Skin epidermis (tissue), 12 donors: Measurements from ENCODE around the gene PYGB.

Experiments used
- H3K27ac ChIP-seq, 21 experiments: fragments of 200-600 bp; sonication (generic) in 11 of 21; one replicate each; pipeline ENCODE4 v1.5.0; 2020; ENCODE audit warnings: mild to moderate bottlenecking in 3 of 21, inconsistent platforms in 2 of 21, moderate library complexity in 2 of 21
- H3K4me3 ChIP-seq, 7 experiments: fragments of 200-600 bp; sonication (generic) in 2 of 7; one replicate each; pipeline ENCODE4 v1.5.0; 2020; ENCODE audit warnings: inconsistent platforms in 2 of 7, mild to moderate bottlenecking in 2 of 7, moderate library complexity in 1 of 7

The PYGB gene

GRCh38 chr20:25277051-25277801, 29.3 kb downstream of the PYGB start:
- Histone ChIP-seq H3K27ac (no peak overlapping the region), H3K4me3 (no peak overlapping the region)

GRCh38 chr20:25277941-25278521, 30.1 kb downstream of the PYGB start:
- H3K27ac ChIP-seq = no peak overlapping the region
- H3K4me3 ChIP-seq = no peak overlapping the region

GRCh38 chr20:25278636-25279361, 30.9 kb downstream of the PYGB start:
- Histone ChIP-seq H3K27ac (no peak overlapping the region), H3K4me3 (no peak overlapping the region)

- Histone ChIP-seq H3K4me3 (no peak overlapping the region), H3K27ac (no peak overlapping the region)
These were observed 31.5 kb downstream of the PYGB start for GRCh38 chr20:25279403-25279802.

GRCh38 chr20:25280051-25280573, 32.2 kb downstream of the PYGB start:
- H3K27ac ChIP-seq = no peak overlapping the region
- H3K4me3 ChIP-seq = no peak overlapping the region

GRCh38 chr20:25280574-25281535, 33.0 kb downstream of the PYGB start:
- H3K4me3 ChIP-seq = no peak overlapping the region
- peak overlapping the region in 1 of 21 experiments; percentile 39 for H3K27ac ChIP-seq

GRCh38 chr20:25281541-25281991, 33.7 kb downstream of the PYGB start:
- H3K27ac ChIP-seq = peak overlapping the region in 1 of 21 experiments; percentile 22
- no peak overlapping the region for H3K4me3 ChIP-seq

GRCh38 chr20:25282034-25282781, 34.3 kb downstream of the PYGB start:
- H3K4me3 ChIP-seq = no peak overlapping the region
- H3K27ac ChIP-seq = peak overlapping the region in 1 of 21 experiments; percentile 22

GRCh38 chr20:25282796-25283195, 34.9 kb downstream of the PYGB start:
- H3K27ac ChIP-seq = no peak overlapping the region
- no peak overlapping the region for H3K4me3 ChIP-seq

- Histone ChIP-seq H3K27ac (no peak overlapping the region), H3K4me3 (no peak overlapping the region)
These were observed 35.5 kb downstream of the PYGB start for GRCh38 chr20:25283221-25283951.

- Histone ChIP-seq H3K27ac (no peak overlapping the region), H3K4me3 (no peak overlapping the region)
These were observed 36.3 kb downstream of the PYGB start for GRCh38 chr20:25284131-25284601.

- no peak overlapping the region for H3K4me3 ChIP-seq
- H3K27ac ChIP-seq = no peak overlapping the region
These were observed 37.3 kb downstream of the PYGB start for GRCh38 chr20:25285091-25285647.

GRCh38 chr20:25285856-25286798, 38.2 kb downstream of the PYGB start:
- no peak overlapping the region for H3K4me3 ChIP-seq
- H3K27ac ChIP-seq = no peak overlapping the region

GRCh38 chr20:25286917-25287316, 39.0 kb downstream of the PYGB start:
- no peak overlapping the region for H3K27ac ChIP-seq
- H3K4me3 ChIP-seq = no peak overlapping the region

GRCh38 chr20:25287631-25288290, 39.9 kb downstream of the PYGB start:
- Histone ChIP-seq H3K4me3 (no peak overlapping the region), H3K27ac (no peak overlapping the region)
